Fibroblast of peridontal ligament (primary cell): Measurements from ENCODE around the gene DRD4.
"Not testable (repeated sequence)": the region's sequence is repeated elsewhere in the genome, so short reads cannot be mapped to it uniquely, and the experiment has no call there.

Source experiments
- DNase-seq: peaks from one replicate; pipeline ENCODE4 v3.0.0-alpha.2; 2010; ENCODE audit errors: extremely low read depth

DRD4 gene

GRCh38 chr11:679271-680207 lies 42.5 kb downstream of the DRD4 start:
- DNase-seq = no peak

- no peak for DNase-seq
Observed at GRCh38 chr11:680476-680875, 43.4 kb downstream of the DRD4 start.

- no peak for DNase-seq
Observed at GRCh38 chr11:680970-681369, 43.9 kb downstream of the DRD4 start.

GRCh38 chr11:686451-687243 lies 49.6 kb downstream of the DRD4 start:
- no peak for DNase-seq

GRCh38 chr11:687751-688150 lies 50.7 kb downstream of the DRD4 start:
- no peak for DNase-seq

GRCh38 chr11:688681-689080 lies 51.6 kb downstream of the DRD4 start:
- no peak for DNase-seq

- no peak for DNase-seq
Observed at GRCh38 chr11:689625-690024, 52.6 kb downstream of the DRD4 start.

- DNase-seq = not testable (repeated sequence)
Observed at GRCh38 chr11:690244-690643, 53.2 kb downstream of the DRD4 start.
